ENCODE data around the gene TRMT11.
"Not testable (repeated sequence)": the region's sequence is repeated elsewhere in the genome, so short reads cannot be mapped to it uniquely, and the experiment has no call there.

The TRMT11 gene

DNA sequence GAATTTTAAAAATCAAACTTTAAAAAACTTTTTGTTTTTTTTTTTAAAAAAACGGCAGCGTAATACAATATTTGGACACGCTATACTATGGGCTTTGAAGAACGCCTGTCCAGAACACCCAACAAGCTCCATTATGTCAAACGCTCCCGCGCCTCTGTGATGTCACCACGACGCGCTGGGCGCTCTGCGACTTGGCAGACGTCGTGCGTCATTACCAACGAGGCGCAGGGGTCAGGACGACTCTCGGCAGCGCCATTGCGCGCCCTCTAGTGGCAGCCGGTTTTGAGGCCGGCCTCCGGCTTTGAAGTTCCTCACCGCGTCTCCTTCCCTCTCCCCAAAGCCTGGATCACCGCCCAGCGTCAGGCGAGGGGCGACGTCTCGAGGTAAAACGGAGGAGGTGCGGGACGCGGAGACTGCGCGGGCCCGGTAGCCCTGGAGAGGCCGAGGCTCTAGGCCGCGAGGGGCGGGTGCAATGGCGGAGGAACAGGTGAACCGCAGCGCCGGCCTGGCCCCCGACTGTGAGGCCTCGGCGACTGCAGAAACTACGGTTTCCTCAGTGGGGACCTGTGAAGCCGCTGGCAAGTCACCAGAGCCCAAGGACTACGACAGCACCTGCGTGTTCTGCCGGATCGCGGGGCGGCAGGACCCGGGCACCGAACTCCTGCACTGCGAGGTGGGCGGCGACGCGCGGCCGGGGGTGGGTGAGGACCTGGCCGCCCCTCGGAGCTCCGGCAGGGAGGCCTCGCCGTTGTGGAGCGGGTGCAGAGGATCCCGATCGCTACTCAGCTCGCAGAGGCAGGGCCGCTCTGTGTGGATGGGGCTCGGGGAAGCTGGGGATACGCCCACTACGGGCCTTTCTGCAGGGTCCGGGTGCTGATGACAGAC is 29.6 kb upstream of the TRMT11 start, which contains the start of gene HINT3:
Gene HINT3 (plus strand): TSS at position 265 of the 885 bp plus-strand sequence. CDS start 208 bp downstream, at position 473.
- peak; percentile 92 for DNase-seq (ENCODE audit: low spot score)

- no peak for DNase-seq (ENCODE audit: low spot score)
Measured at GRCh38 chr6:125957391-125957693, 29.0 kb upstream of the TRMT11 start.

- peak; percentile 45 for DNase-seq (ENCODE audit: low spot score)
Measured at GRCh38 chr6:125957845-125958244, 28.5 kb upstream of the TRMT11 start.

GRCh38 chr6:125959041-125959440 is 27.3 kb upstream of the TRMT11 start:
- no peak for DNase-seq (ENCODE audit: low spot score)

DNA sequence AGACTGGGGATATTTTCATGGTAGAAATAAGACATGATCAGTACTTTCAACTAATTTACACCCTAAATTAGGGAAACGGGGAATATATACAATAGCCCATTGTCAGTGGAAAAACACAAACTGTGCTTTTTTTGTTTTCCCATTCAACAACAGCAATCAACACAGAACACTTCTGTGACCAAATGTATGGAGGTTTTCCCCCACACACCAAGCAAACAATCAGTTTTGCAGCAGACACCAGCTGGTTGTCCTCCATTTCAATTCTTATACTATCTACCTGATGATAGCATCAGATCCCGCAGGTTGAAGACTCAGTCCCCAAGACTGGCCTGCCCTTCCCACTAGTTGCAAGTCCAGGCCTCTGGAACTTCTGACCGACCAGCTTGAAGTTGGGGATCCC is 25.2 kb upstream of the TRMT11 start:
- DNase-seq (ENCODE audit: low spot score): no peak

GRCh38 chr6:125962900-125963497 is 23.3 kb upstream of the TRMT11 start:
- DNase-seq (ENCODE audit: low spot score): no peak

GRCh38 chr6:125963817-125964216 is 22.5 kb upstream of the TRMT11 start:
- DNase-seq (ENCODE audit: low spot score): no peak

DNA sequence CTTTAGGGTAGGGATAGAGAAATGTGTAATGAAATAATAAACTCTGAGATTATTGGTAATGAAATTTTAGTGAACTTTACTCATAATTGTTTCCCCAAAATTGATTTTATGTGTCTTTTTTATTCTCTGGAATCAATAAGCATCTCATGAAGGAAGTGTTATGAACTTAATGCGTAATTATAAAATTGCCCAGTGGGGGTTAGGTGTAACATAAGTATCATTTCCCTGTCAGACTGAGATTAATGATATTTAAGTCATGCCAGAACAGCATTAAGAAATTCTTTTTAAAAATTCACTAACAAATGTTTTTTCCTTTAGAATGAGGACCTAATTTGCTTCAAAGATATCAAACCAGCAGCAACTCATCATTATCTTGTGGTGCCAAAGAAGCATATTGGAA is 19.8 kb upstream of the TRMT11 start:
- DNase-seq (ENCODE audit: low spot score): no peak

DNA sequence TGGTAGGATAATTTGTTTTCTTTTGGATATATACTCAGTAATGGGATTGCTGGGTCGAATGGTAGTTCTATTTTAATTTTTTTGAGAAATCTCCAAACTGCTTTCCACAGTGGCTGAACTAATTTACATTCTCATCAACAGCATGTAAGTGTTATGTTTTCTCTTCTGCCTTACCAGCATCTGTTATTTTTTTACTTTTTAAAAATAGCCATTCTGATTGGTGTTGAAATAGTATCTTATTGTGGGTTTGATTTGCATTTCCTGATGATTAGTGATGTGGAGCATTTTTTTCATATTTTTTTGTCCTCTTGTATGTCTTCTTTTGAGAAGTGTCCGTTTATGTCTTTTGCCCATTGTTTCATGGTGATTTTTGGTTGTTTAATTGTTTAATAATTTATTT is 17.8 kb upstream of the TRMT11 start:
- DNase-seq (ENCODE audit: low spot score): no peak

DNA sequence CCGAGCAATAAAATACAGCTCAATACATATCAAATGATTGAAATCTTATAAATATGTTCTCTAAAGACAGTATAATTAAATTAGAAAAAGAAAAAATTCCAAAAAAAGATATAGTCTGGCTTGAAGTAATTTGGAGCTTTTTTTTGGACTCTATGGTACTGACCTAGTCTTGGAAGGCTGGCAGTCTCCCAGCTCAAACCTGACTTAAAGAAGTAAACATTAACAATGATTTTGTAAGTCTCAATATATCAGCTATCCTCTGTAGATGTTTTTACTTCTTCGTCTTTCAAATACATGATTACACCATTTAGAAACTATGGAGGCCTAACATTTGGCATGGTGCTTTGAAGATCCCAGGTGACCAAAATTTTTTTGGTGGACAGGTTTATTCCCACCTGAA is 15.6 kb upstream of the TRMT11 start:
- no peak for DNase-seq (ENCODE audit: low spot score)

- not testable (repeated sequence) for DNase-seq (ENCODE audit: low spot score)
Measured at GRCh38 chr6:125972478-125972877, 13.9 kb upstream of the TRMT11 start.

- DNase-seq (ENCODE audit: low spot score): peak; percentile 54
Measured at GRCh38 chr6:125974214-125974866, 12.0 kb upstream of the TRMT11 start.

DNA sequence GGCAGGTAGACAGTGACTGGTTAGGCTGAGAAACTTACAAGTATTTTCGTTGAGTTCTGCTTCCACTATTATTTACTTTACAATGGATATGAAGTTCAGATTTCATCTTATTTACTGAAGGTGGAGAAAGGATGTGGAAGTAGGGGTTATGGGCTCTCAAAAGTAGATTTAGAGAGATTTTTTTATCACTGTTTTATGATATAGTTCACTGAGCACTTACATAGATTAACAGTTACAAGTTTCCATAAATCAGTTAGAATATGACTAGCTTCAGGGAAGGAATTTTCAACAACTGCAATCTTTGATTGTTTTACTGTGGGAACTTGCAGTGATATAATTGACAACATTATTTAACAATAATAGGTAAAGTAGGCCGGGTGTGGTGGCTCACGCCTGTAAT is 7.2 kb upstream of the TRMT11 start:
- no peak for DNase-seq (ENCODE audit: low spot score)

DNA sequence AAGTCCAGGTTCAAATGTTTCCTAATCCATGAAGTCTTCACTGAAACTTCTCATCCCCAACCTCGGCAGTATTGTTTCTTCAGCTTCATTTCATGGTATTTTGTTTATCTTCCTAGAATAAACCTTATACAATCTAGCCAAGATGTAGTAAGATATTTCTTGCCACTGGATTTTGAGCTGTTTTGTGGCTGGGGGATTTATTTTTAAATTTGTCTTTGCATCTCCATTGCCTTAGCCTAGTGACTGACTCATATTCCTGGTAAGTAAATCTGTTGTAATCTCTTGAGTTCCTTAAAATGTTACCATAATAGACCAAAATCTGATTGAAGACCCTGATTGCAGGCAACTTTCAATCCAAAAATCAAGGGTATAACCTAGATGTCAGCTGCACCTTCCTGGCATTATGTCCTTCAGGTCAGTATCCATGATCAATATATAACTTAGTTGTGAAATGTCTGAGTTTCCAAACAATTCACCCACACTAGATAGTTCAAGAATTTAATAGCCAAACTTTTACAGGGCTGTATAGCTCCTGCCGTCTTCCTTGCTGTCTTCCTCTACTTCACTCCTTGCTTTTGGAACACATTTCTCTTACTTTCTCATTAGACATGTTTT is 4.7 kb upstream of the TRMT11 start:
- no peak for DNase-seq (ENCODE audit: low spot score)

DNA sequence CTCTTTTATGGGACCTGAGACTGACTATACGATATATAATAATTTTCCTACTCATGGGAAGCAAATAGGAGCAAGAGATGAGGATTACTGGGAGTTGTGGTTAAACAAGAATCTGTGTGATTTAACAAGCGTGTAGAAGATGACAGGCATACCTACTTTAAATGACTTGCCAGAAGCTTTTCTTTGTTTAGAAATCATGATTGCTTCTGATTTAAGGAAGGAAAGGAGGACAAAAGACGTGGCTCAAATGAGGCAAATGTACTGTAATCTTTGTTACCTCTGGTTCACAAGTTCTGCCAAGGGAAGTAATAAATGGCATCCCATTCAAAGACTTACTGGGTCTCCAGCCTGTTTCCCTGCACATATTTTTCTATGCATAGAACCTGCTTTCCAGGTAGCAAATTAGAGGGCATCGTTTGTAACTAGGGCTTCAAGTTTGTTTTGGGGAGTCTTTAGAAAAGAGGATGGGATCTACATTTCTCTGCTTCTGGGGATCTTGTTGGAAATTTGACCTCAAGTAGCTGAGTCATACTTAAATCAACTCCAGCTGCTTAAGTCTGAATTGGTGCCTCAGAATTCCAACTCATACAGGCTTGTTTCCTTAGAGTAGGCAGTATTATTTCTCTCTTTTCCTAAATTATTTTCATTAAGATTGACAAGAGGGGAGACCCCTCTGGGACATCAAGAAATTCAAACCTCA is 2.9 kb upstream of the TRMT11 start:
- DNase-seq (ENCODE audit: low spot score): no peak

GRCh38 chr6:125984311-125984710 is 2.0 kb upstream of the TRMT11 start:
- DNase-seq (ENCODE audit: low spot score): no peak

GRCh38 chr6:125985522-125985921 is 818 bp upstream of the TRMT11 start:
- DNase-seq (ENCODE audit: low spot score): no peak

- DNase-seq (ENCODE audit: low spot score): no peak
Measured at GRCh38 chr6:125985979-125986300, 400 bp upstream of the TRMT11 start.

GRCh38 chr6:125987026-125987617 is 782 bp downstream of the TRMT11 start:
- DNase-seq (ENCODE audit: low spot score): peak; percentile 38

GRCh38 chr6:125988280-125988679 is 1.9 kb downstream of the TRMT11 start:
- no peak for DNase-seq (ENCODE audit: low spot score)

DNA sequence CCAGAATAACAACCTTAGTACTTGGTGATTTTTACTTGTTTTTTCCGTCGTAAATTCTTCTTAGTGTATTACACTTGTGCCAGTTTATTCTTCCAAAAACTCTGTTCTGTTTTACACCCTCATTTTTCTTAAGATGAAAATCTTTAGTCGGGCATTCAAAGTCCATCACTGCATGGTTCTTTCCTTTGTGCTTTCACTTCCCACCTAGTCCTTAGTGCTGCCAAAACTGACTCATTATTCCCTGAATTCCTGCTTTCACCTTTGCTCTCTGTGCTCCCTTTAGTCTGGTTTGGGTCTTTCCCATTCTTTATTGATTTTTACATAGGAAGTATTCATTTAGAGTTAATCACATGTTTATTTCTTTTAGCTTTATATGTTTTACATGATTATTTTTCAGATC is 3.3 kb downstream of the TRMT11 start:
- no peak for DNase-seq (ENCODE audit: low spot score)

GRCh38 chr6:125991653-125992052 is 5.3 kb downstream of the TRMT11 start:
- DNase-seq (ENCODE audit: low spot score): no peak
